ENCODE measurements around the gene CADPS2. TPM values are rescaled to one million over a fixed set of nuclear protein-coding genes. Genes with fewer than 3 reads are reported as not detected.

Gene CADPS2
- total RNA-seq, 1 experiment from 2014 or later: 12.2 TPM

DNA sequence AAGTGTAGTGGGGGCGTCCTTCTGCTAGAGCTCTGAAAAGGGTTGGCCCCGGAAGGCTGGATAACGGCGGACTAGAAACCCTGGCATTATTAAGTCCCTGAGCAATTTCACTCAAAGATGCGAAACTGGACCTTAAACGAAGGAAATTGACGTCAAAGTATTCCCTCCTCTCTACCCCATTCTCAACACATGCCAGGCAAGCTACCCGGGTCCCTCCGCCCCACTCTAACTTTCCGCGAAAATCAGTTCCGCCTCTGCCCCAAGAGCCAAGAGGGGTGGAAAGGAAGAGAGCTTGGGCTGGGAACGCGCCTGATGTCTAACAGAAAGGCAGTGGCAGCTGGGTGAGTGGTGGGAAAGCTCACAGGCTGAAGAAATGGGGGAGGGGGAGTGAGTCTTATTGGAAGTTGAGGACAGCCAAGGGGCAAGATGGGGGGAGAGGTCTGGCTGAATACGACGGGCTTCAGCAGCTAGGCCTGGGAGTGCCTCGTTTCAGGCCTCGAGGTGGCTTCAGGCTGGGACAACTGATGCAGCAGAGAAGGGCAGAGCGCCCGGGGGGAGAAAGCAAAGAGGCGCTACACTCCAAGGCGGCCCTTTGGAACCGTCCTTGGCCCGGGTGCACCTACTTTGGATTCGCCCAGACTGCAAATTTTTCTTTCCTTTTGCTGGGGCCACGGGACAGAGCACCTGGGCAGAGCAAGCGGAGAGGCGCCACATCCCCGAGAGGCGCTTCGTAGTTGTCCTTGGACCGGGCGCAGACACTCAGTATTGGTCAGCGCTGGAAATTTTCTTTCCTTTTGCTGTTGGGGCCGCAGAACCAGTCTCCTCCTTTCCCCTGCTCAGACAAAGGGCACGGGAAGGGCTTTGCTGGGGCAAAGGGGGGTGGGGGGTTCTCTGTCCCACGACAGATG, 579.7 kb downstream of the CADPS2 start (continued):
- no peak for TF ChIP-seq GRHL2 (CRISPR knock-in tag; IDR thresholded peaks at IDR 0.05; ENCODE audit: insufficient replicate concordance, severe bottlenecking)
- no peak for TF ChIP-seq HMGA2 (CRISPR knock-in tag; IDR thresholded peaks at IDR 0.05)
- no peak; the same call in 1 of the 2 replicates for TF ChIP-seq FOXK1 (CRISPR knock-in tag; IDR thresholded peaks at IDR 0.05)
- TF ChIP-seq, protein P1, sequence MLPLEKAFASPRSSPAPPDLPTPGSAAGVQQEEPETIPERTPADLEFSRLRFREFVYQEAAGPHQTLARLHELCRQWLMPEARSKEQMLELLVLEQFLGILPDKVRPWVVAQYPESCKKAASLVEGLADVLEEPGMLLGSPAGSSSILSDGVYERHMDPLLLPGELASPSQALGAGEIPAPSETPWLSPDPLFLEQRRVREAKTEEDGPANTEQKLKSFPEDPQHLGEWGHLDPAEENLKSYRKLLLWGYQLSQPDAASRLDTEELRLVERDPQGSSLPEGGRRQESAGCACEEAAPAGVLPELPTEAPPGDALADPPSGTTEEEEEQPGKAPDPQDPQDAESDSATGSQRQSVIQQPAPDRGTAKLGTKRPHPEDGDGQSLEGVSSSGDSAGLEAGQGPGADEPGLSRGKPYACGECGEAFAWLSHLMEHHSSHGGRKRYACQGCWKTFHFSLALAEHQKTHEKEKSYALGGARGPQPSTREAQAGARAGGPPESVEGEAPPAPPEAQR (CRISPR knock-in tag; IDR thresholded peaks at IDR 0.05): no peak
- TF ChIP-seq, protein P2, sequence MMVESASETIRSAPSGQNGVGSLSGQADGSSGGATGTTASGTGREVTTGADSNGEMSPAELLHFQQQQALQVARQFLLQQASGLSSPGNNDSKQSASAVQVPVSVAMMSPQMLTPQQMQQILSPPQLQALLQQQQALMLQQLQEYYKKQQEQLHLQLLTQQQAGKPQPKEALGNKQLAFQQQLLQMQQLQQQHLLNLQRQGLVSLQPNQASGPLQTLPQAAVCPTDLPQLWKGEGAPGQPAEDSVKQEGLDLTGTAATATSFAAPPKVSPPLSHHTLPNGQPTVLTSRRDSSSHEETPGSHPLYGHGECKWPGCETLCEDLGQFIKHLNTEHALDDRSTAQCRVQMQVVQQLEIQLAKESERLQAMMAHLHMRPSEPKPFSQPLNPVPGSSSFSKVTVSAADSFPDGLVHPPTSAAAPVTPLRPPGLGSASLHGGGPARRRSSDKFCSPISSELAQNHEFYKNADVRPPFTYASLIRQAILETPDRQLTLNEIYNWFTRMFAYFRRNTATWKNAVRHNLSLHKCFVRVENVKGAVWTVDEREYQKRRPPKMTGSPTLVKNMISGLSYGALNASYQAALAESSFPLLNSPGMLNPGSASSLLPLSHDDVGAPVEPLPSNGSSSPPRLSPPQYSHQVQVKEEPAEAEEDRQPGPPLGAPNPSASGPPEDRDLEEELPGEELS (CRISPR knock-in tag; IDR thresholded peaks at IDR 0.05): no peak
- TF ChIP-seq ELF4 (CRISPR knock-in tag; IDR thresholded peaks at IDR 0.05; ENCODE audit: low read depth): no peak
- TF ChIP-seq, protein P3, sequence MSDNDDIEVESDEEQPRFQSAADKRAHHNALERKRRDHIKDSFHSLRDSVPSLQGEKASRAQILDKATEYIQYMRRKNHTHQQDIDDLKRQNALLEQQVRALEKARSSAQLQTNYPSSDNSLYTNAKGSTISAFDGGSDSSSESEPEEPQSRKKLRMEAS (CRISPR knock-in tag; IDR thresholded peaks at IDR 0.05): peak; percentile 43
- TF ChIP-seq, protein P4, sequence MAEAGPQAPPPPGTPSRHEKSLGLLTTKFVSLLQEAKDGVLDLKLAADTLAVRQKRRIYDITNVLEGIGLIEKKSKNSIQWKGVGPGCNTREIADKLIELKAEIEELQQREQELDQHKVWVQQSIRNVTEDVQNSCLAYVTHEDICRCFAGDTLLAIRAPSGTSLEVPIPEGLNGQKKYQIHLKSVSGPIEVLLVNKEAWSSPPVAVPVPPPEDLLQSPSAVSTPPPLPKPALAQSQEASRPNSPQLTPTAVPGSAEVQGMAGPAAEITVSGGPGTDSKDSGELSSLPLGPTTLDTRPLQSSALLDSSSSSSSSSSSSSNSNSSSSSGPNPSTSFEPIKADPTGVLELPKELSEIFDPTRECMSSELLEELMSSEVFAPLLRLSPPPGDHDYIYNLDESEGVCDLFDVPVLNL (CRISPR knock-in tag; IDR thresholded peaks at IDR 0.05; ENCODE audit: borderline replicate concordance, low read depth): no peak
- TF ChIP-seq, protein P5, sequence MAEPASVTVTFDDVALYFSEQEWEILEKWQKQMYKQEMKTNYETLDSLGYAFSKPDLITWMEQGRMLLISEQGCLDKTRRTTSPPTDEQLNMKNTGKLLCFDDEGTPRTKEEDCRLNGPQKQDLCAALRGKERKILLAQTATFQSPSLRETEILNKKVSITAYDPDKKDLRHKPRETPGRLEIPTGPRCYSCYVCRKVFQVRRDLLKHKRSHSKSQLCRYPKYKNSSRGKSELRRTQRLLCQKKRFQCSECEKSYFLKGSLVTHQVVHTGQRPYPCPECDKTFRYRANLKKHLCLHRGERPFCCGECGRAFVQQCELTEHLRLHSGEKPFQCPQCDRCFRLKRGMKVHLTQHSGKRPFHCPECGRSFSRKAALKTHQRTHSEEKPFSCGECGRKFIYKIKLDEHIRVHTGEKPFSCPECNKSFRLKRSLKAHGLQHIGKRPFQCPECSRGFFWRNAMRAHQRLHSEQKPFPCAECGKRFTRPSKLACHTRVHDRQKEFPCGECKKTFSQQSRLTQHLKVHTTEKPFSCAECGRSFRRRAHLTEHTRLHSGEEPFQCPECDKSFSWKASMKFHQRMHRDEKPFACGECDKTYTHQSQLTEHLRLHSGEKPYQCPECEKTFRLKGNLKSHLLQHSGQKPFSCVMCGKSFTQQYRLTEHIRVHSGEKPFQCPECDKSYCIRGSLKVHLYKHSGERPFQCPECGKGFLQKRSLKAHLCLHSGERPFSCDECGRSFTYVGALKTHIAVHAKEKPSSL (CRISPR knock-in tag; conservative IDR thresholded peaks at IDR 0.05): no peak
- TF ChIP-seq ATF1 (CRISPR knock-in tag; IDR thresholded peaks at IDR 0.05): no peak
- TF ChIP-seq, protein P6, sequence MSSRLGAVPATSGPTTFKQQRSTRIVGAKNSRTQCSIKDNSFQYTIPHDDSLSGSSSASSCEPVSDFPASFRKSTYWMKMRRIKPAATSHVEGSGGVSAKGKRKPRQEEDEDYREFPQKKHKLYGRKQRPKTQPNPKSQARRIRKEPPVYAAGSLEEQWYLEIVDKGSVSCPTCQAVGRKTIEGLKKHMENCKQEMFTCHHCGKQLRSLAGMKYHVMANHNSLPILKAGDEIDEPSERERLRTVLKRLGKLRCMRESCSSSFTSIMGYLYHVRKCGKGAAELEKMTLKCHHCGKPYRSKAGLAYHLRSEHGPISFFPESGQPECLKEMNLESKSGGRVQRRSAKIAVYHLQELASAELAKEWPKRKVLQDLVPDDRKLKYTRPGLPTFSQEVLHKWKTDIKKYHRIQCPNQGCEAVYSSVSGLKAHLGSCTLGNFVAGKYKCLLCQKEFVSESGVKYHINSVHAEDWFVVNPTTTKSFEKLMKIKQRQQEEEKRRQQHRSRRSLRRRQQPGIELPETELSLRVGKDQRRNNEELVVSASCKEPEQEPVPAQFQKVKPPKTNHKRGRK (CRISPR knock-in tag; IDR thresholded peaks at IDR 0.05; ENCODE audit: borderline replicate concordance): no peak
- peak; percentile 75; the same call in 1 of the 2 replicates for TF ChIP-seq ZNF121 (CRISPR knock-in tag; IDR thresholded peaks at IDR 0.05)
- TF ChIP-seq TEAD4 (CRISPR knock-in tag; IDR thresholded peaks at IDR 0.05): no peak
- no peak for TF ChIP-seq ZNF138 (CRISPR knock-in tag; conservative IDR thresholded peaks at IDR 0.05)
- TF ChIP-seq, protein P7, sequence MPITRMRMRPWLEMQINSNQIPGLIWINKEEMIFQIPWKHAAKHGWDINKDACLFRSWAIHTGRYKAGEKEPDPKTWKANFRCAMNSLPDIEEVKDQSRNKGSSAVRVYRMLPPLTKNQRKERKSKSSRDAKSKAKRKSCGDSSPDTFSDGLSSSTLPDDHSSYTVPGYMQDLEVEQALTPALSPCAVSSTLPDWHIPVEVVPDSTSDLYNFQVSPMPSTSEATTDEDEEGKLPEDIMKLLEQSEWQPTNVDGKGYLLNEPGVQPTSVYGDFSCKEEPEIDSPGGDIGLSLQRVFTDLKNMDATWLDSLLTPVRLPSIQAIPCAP (CRISPR knock-in tag; IDR thresholded peaks at IDR 0.05): no peak
- TF ChIP-seq ESRRA (CRISPR knock-in tag; IDR thresholded peaks at IDR 0.05; ENCODE audit: borderline replicate concordance): no peak
- TF ChIP-seq, protein P8, sequence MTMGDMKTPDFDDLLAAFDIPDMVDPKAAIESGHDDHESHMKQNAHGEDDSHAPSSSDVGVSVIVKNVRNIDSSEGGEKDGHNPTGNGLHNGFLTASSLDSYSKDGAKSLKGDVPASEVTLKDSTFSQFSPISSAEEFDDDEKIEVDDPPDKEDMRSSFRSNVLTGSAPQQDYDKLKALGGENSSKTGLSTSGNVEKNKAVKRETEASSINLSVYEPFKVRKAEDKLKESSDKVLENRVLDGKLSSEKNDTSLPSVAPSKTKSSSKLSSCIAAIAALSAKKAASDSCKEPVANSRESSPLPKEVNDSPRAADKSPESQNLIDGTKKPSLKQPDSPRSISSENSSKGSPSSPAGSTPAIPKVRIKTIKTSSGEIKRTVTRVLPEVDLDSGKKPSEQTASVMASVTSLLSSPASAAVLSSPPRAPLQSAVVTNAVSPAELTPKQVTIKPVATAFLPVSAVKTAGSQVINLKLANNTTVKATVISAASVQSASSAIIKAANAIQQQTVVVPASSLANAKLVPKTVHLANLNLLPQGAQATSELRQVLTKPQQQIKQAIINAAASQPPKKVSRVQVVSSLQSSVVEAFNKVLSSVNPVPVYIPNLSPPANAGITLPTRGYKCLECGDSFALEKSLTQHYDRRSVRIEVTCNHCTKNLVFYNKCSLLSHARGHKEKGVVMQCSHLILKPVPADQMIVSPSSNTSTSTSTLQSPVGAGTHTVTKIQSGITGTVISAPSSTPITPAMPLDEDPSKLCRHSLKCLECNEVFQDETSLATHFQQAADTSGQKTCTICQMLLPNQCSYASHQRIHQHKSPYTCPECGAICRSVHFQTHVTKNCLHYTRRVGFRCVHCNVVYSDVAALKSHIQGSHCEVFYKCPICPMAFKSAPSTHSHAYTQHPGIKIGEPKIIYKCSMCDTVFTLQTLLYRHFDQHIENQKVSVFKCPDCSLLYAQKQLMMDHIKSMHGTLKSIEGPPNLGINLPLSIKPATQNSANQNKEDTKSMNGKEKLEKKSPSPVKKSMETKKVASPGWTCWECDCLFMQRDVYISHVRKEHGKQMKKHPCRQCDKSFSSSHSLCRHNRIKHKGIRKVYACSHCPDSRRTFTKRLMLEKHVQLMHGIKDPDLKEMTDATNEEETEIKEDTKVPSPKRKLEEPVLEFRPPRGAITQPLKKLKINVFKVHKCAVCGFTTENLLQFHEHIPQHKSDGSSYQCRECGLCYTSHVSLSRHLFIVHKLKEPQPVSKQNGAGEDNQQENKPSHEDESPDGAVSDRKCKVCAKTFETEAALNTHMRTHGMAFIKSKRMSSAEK (CRISPR knock-in tag; IDR thresholded peaks at IDR 0.05; ENCODE audit: borderline replicate concordance): no peak

Data from WTC11 (cell line).